Middle frontal gyrus (tissue), 1 donor: ENCODE data around the gene GAB3.

Experiments
- DNase-seq: peaks from one replicate; pipeline ENCODE4 v3.0.0-alpha.2; 2015; ENCODE audit warnings: low spot score; ENCODE audit errors: extremely low spot score

The GAB3 gene

DNA sequence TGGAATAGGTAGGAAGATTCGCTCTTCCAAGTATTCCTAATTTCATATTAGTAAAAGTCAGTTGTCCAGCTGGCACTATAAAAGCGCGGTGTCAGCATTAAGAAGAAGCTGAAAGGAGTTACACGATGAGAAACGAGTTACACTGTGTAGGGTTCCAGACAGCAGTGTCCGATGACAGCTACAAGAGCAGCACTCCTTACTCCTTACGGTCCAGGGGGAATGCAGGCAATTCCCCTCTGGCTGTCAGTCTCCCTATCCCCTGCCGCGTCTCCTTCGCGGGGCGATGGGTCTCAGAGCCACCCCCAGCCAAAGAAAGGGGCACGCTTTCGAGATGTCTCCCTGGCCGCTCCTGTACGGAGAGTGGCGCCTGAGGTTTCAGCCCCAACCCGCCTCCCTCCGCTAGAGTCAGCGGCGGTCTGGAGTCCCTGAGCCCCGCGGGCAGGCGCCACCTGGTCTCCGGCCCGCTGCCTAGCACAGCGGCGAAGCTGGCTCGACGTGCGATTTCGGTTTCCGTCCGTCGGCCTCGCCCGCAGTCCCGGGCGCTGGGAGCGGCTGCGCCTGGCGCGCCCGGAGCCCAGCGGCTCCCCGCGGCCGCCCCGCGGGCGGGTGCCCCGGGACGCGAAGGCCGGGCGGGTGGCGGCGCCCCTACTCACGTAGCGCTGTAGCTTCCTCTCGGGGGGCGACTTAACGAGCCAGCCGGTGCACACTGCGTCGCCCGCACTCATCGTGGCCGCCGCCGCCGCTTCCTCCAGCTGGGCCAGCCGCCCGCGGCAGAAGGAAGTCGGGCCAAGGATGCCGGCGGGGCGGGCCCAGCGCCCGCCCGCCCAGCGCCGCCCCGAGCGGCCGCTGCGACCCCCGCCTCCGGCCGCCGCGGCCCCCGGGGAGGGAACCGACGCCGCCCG lies at the start of gene GAB3:
GAB3 (minus strand) TSS at position 777 of the 902 bp plus-strand sequence; CDS start at position 725, 52 bp downstream.
- no peak for DNase-seq

- no peak for DNase-seq
Measured at GRCh38 chrX:154799556-154800348, 48.9 kb upstream of the GAB3 start.

DNA sequence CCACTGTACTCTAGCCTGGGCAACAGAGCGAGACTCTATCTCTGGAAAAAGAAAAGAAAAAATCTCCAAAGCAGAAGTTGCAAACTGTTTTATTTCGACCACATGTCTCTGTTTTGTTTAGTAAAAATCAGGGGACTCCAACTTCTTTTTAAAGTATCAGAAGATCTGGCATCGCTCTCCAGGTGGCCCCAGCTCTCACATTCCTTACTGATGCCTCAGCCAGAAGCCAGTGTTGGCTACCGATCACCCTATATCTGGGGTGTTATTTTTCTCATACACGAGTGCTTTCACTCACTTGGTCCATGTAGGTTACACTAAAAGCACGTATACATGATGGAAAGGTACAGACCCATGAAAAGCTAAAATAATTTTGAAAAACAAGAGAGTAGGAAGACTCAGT lies 46.1 kb upstream of the GAB3 start:
- DNase-seq: no peak

DNA sequence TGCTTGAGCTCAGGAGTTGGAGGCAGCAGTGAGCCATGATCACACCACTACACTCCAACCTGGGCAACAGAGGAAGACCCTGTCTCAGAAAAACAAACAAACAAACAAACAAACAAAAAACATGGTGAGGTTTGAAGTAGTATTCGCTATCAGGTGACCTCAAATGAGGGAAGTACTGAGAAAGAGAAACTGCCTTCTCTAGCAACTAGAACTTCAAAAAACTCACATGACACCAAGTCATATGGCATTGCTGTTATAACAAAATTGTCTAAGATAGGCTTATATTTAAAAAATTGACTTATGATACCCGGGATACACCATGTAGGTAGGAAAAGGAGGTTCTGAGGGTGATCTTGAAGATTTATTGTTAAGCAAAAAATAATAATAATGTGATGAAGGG lies 44.1 kb upstream of the GAB3 start:
- DNase-seq: no peak

- DNase-seq: no peak
Measured at GRCh38 chrX:154793084-154793795, 42.4 kb upstream of the GAB3 start.

- DNase-seq: no peak
Measured at GRCh38 chrX:154791939-154792338, 41.1 kb upstream of the GAB3 start.

- DNase-seq: no peak
Measured at GRCh38 chrX:154791467-154791866, 40.6 kb upstream of the GAB3 start.

- no peak for DNase-seq
Measured at GRCh38 chrX:154785716-154786115, 34.8 kb upstream of the GAB3 start.

DNA sequence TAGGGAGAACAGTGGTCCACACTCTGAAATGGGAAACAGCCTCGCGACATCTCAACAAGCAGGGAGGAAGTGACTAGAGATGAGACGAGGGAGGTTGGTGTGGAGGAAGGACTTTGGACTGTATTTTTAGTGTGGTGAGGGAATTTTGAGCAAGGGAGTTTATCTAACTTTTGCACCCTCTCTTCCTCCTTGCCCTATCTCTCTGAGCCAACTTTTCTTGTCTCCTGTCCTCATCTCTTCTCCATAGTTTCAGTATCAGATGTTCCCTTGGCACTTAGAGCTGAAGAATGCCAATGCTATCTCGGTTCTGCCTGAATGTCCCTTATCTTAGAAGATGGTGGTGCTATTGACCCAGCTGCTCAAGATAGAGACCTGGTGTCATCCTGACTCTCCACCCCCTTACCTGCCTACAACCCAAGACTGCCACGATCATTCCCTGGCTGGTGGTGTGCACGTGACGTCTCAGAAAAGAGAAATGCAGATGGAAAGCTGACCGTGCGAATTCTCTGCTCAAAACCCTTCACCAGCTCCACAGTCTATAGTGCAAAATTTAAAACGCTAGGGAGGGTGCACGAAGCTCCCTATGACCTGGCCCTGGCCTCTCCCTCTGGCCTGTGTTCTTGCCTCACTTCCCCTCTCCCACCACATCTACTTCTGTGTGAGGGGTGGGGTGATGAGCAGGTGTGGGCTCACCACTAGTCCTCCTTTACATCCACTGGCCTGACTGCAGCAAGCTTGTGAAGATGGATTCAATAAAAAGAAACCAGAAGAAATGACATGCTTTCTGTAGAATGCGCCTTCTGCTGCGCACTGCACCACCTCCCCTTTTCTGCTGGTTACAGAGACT lies 33.5 kb upstream of the GAB3 start:
- DNase-seq: no peak

DNA sequence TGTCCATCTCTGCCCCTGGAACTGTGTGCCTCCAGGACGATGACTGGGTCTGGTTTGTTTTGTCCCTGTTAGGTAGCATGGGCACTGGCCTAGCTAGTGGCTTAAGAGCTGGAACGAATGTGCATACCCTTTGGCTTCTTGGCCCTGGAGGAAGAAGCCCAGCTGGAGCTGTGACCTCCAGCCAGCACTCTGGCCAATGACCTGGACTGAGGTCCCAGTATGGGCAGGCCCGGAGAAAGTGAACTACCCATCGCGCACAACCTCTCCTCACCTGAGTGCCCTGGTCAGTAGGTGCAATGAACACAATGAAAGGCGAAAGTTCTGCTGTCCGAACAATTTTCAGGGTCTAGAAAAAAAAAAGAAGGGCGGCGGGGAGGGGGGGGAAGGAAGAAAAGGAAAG lies 30.1 kb upstream of the GAB3 start:
- no peak for DNase-seq

DNA sequence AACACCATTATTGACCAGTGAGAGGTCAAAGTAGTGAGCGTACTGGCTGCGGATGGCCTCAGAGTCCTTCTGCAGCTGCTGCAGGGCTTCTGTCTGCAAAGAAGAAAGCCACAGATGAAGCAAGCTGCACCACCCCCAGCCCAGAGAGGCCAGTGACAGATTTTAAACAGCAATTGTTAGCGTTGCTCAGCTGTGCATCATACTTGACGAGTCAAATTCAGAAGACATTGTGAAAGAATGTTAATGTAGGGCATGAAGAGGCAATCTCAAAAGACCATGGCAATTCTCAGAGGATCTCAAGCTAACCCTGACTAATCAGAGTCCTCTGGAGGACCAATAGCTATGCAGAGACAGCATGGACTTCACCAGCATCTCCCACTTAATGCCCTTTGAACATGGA lies 28.4 kb upstream of the GAB3 start:
- no peak for DNase-seq

- DNase-seq: no peak
Measured at GRCh38 chrX:154776753-154777152, 25.9 kb upstream of the GAB3 start.

GRCh38 chrX:154775419-154776349 lies 24.8 kb upstream of the GAB3 start:
- DNase-seq: no peak

DNA sequence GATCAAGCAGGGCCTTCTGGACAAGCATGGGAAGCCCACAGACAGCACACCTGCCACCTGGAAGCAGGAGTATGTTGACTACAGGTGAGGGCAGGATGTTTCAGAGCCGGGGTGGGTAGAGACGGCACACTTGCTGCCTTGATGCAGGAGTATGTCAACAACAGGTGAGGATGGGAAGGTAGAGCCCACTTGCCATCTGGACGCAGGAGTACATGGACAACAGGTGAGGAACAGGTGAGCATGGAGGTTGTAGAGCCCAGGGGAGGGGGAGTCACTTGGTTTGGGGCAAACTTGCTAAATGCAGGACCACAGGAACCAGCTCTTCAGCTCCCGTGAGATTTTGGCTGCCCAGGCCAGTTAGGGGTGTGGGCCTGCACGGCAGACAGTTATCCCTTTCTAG lies 23.7 kb upstream of the GAB3 start:
- no peak for DNase-seq

DNA sequence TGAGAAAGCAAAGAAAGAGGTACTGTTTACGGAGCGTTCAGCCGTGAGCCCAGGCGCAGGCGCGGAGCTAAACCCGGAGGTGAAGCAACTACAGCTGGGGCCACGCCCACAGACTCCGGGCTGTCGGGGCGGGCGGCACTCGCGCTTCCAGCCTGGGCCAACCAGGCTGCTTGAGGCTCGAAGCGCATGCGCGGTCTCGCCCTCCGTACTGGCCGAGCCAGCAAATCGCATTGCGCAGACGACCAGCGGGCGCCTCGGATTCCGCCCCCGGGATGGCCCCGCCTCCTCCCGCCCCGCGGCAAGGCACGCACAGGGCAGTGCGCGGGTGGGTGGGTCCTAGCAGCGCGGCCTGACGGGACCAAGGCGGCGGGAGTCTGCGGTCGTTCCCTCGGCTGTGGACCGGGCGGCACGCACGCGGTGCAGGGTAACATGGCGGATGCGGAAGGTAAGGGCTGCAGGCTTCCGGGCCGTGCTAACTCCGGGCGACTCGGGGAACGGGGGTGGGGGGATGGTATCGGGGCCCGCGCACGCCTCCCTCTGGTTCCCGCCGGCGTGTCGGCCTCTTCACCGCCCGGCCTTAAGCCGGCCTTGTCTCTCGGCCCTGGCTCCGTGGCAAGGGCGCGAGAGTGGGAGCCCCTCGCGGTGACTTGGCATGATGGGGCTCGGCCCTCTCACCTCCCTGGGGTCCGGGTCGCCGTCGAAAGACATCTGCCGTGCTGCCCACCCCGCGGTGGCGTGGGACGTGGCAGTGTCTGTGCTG lies 11.8 kb upstream of the GAB3 start, which contains the start of gene DKC1:
DKC1 (plus strand) TSS at position 328 of the 760 bp plus-strand sequence; CDS start at position 430, 102 bp downstream.
- DNase-seq: peak; percentile 85

DNA sequence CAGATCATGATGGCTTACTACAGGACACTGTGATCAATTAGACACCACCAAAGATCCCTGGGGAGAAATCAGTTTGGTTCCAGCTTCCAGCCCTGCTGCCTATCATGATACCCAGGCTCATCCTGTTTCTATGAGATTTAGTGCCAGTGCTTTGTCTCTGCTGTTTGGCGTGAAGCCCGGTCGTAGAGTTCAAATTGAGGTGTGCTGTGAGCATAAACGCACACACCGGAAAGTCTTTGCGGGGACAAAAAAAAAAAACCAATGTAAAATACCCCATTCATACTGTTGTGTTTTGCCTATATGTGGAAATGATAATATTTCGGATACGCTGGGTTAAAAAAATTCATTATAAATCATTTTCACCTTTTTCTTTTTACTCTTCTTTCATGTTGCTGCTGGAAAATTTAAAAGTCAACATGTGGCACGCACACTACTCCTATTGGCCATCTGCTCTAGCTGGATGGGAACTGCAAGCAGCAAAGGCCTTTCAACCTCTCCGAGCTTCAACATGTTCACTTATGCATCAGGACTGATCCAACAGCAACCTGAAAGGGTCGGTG lies 11.2 kb upstream of the GAB3 start:
- DNase-seq: no peak

DNA sequence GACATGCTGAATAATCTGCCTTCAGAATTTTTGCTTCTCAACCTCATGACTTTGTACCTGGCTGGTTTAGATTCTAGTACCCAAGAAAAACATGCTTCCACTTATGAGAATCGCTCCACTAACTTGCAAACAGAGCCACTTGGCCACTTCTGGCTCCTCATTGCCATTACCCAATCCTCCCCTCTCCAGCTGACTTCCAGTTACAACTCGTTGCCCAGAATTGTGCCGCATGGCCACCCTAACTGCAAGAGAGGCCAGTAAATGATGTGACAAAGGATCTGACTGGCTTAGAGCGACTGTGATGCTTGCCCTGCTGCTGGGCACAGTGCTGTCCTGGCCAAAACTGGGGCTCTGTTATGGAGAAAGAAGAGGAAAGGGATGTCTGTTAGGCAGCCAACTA lies 7.8 kb upstream of the GAB3 start:
- DNase-seq: no peak

GRCh38 chrX:154751669-154752271 lies 893 bp upstream of the GAB3 start:
- no peak for DNase-seq
